NCI-H748 (cell line): ENCODE results near the gene LY6G6C.
A peak's percentile ranks its signal among the peaks of the same experiment; 100 is the strongest.

Experiments used
- DNase-seq: peaks from one replicate; lab custom pipeline; 2025; ENCODE audit not compliant: unreplicated experiment; lab: John Stamatoyannopoulos, UW

LY6G6C gene

GRCh38 chr6:31742894-31743293 is 21.3 kb upstream of the LY6G6C start:
- no peak for DNase-seq

DNA sequence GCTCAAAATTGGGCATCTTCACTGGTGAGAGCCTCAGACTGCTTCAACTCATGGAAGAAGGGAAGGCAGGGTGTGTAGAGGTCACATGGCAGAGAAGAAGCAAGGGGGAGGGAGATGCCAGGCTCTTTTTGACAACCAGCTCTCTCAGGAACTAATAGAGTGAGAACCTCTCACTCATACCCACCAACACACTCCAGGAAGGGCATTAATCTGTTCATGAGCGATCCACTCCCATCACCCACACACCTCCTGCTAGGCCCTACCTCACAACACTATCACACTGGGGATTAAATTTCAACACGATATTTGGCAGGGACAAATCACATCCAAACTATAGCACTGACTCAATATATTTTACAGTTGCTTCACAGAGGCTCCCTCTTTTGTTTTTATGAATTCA is 20.3 kb upstream of the LY6G6C start:
- DNase-seq = no peak

DNA sequence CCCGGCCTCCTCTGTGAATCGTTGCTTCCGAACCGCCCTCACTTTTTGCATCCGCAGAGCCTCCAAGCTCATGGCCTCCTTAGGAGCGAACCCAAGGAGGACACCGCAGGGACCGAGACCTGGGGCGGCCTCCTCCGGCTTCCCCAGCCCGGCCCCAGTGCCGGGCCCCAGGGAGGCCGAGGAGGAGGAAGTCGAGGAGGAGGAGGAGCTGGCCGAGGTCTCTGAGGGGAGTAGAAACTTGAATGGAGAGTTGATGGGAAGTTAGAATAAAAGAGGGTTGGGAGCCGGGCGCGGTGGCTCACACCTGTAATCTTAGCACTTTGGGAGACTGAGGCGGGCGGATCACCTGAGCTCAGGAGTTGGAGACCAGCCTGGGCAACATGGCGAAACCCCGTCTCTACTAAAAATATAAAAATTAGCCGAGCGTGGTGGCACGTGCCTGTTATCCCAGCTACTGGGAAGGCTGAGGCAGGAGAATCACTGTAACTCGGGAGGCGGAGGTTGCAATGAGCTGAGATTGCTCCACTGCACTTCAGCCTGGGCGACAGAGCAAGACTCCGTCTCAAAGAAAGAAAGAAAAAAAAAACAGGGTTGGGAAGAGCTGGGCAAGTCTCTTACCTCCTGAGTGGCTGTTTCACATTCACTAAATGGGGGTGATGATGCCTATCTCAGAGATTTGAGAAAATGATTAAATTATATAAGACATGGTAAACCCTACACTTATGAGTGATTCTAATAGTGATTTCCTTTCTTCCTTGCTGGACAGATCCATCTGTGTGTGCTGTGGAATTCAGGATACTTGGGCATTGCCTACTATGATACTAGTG is 19.1 kb upstream of the LY6G6C start:
- no peak for DNase-seq

DNA sequence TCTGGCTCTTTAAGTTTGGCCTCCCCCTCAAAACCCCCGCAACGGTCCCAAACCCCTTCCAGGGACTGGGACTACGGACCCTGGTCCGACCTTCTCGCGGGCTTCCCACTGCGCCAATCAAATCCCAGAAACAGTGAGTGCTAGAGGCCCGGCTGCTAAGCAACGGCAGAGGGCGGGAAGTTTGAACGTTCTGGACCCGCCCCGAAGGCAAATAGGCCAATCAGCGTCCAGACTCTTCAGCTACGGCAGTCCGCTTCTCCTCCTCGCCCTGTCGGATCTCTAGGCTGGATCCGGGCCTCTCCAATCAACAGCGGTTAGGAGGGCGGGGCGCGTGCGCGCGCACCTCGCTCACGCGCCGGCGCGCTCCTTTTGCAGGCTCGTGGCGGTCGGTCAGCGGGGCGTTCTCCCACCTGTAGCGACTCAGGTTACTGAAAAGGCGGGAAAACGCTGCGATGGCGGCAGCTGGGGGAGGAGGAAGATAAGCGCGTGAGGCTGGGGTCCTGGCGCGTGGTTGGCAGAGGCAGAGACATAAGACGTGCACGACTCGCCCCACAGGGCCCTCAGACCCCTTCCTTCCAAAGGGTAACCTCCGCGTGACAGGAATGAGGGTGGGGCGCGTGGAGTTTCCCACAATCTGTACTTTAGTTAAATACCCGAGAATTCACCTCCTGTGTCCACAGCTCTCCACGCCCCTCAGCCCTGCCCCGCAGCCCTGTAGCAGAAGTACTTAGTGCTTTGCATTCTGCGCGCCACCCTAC is 18.3 kb upstream of the LY6G6C start, which contains the start of gene MSH5:
MSH5 (plus strand) TSS at position 367 of the 758 bp plus-strand sequence. CDS start 462 bp downstream, outside the sequence.
- peak; percentile 100 for DNase-seq

DNA sequence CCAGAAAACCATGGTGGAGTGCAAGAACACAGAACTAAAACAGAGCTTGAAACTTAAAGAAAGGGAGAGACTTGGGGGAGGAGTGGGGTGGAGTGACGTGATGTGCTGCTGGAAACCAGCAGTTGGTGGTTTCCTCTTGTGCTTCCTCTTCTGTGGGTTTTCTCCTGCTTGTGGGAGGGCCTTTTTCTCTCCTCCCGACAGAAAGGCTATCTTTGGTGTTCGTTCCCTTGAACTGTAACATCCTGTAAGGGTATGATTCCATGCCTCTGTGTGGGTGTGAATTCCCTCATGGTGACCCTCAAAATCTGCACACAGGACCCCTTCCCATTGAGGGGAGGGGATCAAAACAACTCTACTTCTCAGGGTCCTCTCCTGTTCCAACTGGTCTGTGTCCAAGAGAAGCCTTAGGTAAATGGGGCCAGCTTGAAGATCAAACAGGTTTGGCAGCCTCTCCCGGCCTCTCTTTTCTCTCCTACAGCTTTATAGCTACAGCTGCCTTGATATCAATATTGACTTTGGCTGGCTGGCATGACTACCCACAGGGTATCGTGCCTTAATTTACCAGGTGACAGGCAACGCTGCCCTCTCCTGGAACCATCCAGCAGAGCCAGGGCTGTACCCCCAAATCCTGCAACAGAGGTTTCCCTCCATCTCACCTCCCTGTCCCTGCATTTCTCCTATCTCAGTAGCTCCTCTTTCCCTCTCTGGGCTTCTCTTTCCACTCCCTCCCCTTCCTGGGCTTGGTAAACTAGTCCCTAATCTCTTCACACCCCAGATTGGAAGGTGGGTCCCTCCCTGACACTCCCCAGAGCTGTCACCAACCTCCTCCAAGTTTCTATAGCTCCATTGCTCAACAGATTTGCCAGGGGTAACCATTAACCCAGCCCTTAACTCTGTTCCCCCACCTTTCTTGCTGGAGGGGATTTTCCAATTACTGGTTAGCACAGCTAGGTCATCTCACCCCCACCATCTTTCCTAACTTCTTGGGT is 16.7 kb upstream of the LY6G6C start:
- DNase-seq = peak; percentile 97

DNA sequence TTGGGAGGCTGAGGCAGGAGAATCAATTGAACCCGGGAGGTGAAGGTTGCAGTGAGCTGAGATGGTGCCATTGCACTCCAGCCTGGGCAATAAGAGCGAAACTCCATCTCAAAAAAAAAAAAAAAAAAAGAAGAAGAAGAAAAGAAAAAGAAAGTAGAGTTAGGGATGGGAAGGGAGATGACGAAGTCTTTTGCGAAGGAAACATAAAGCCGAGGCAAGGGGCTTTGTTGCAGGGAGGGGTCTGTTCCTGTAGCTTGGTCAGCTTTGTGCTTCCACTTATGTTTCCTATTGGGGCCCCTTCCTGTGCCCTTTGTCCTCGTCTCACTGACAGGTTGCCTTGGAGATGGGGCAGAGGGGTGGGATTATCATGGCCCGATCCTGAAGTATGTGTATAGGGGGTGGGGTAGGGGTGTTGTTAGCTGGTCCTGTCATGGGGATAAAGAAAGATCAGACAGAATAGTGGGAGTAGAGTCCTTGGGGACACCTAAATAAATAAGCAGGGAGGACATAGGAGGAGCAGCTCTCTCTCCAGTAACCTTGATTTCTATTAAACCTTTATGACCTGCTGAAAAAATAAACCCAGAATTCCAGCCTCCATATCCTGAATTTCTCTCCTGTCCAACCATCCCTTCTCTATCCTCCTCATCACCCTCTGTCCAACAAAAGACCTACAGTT is 15.9 kb upstream of the LY6G6C start:
- DNase-seq = peak; percentile 92

- no peak for DNase-seq
Observed at GRCh38 chr6:31736768-31737314, 15.3 kb upstream of the LY6G6C start.

DNA sequence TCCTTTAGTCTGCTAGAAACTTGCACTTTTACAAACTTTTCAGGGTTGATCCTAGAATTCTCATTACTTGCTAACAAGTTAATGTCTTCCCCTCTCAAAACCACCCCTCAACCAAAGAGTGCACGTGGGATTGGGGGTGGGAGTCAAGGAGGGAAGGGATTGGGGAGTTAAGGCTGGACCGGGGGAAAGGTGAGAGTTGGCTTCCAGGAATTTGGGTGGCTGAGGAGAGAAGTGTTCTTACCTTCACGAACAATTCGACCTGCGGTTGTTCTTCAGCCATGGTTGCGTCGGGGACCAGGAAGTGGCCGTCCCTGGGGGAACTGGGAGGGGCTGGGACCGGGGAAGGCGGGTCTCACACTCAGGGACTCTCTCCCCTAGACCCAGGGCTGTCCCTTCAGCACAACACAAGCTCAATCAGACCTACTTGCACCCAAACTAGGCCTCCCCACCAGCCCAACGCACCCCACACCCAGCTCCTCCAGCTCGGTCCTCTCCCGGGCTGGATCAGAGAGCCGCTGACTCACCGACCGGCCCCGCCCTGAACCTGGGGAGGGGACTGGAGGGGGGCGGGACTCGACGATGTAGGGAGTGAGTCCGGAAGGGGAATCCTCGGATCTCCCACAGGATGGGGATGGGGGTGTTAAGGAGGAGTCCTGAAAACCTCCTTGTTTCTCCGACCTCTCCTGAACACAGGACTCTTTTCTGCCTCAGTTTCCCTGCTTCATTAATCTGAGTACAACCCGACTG is 14.6 kb upstream of the LY6G6C start, which contains the start of gene CLIC1:
CLIC1 (minus strand) TSS at position 510 of the 747 bp plus-strand sequence; CDS start at position 280, 230 bp downstream.
- DNase-seq = peak; percentile 89

- peak; percentile 56 for DNase-seq
Observed at GRCh38 chr6:31734821-31735406, 13.4 kb upstream of the LY6G6C start.

- DNase-seq = no peak
Observed at GRCh38 chr6:31734247-31734820, 12.8 kb upstream of the LY6G6C start.

DNA sequence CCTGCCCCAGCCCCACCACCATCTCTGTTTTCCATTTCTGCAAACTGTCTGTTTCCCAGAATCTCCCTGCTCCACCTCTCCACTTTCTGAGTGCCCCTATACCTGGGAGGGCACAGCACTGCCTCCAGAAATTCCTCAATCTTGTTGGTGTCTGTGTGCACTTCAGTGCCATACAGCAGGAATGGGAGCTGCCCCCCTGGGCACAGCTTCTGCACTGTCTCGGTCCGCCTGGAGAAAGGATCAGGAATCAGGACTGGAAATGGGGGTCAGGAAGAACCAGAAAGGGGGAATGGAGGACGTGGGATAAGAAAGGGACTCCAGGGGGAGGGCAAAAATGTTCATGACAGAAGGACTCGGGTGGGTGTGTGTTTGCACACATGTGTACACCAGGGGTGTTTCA is 12.2 kb upstream of the LY6G6C start:
- no peak for DNase-seq

DNA sequence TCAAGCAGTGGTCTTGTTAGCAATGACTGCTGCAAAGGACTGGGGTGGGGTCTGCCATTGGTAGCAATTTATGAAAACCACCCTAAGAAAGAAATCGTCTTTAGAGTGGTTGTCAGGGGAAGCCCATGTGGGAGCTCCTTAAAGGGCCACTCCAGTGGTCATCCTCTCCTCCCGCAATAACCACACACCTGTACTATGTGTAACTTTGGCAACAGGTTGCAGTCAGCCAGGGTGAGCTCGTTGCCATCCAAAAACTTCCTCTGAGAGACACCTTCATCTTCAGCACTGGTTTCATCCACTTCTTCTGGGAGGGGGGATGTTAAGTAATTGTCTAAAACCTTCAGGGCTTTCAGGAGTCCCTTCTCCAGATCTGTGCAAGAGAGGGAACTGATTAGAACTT is 10.5 kb upstream of the LY6G6C start:
- no peak for DNase-seq

DNA sequence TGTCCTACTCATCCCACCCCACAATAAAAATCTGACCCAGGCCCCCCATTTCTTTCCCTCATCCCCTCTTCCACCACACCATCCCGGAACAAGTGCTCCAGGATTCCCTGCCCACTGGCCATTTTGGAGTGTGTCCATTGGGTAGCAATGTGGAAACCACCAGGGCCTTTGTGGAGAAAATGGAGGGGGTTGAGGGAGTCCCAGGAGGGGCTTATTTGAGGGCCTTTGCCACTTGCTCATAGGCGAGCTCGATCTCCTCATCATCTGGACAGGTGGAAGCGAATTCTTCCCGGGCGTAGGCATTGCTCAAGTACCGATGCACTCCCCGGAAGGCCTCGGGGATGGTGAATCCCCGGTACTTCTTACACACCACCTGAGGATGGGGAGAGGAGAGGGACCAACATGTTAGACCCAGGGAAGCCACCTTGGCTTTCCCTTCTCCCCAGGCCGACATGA is 9.1 kb upstream of the LY6G6C start:
- no peak for DNase-seq

- DNase-seq = peak; percentile 90
Observed at GRCh38 chr6:31729979-31730630, 8.6 kb upstream of the LY6G6C start.

- peak; percentile 92 for DNase-seq
Observed at GRCh38 chr6:31729515-31729978, 8.0 kb upstream of the LY6G6C start.

DNA sequence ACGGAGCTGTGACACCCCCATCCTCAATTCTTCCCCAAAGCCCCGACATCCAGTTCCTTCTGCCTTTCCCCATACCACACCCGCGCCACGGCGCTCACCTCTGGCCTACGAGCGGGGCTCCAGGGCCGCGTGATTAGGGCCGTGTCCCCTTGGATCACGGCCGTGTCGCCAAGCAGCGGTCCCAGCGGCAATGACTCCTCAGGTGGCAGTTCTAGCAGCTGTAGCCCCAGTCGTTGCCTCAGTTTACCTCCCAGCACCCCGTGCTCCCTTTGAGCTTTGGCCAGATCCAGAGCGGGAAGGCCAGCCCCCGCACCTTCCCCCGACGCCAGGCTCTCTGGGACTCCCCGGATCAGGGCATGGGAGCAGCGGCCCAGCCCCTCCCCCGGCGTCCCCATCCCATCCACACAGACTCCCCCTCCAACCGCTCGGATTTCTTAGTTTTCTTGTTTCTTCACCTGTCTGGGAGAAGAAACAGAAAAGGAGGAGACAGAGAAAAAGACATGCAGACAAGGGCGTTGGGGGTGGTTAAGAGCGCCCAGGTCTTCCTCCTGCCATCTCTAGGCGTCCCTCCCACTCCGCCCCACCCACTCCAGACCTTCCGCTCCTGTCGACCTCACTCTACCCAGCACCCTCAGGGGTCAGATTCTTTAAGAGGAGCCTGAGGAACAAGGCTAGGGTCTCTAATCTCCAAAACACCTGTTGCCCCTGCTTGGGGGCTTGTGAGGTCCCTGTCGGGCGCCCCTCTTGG is 7.4 kb upstream of the LY6G6C start, which contains the start of gene DDAH2:
DDAH2 (minus strand) TSS at position 533 of the 748 bp plus-strand sequence; CDS start at position 395, 138 bp downstream.
- no peak for DNase-seq
